ENCODE data around the gene DRAM1.

DRAM1 gene

GRCh38 chr12:101847325-101847724 lies 30.1 kb upstream of the DRAM1 start:
- H3K27me3 ChIP-seq, result no peaks in the 10 kb centered on the region
- no peak overlapping the region for H3K27ac ChIP-seq
- H3K4me3 ChIP-seq (ENCODE audit: low read depth in 1 of 2, low read length in 1 of 2), result no peak overlapping the region
- H3K4me1 ChIP-seq (ENCODE audit: control insufficient read depth in 1 of 2, insufficient read depth in 1 of 2, low read depth in 1 of 2, low read length in 1 of 2), result peaks cover 16 to 20% of the 10 kb centered on the region in 2 experiments
- no peaks in the 10 kb centered on the region for H3K36me3 ChIP-seq
- no peaks in the 10 kb centered on the region for H3K9me3 ChIP-seq
- TF ChIP-seq, protein P1, sequence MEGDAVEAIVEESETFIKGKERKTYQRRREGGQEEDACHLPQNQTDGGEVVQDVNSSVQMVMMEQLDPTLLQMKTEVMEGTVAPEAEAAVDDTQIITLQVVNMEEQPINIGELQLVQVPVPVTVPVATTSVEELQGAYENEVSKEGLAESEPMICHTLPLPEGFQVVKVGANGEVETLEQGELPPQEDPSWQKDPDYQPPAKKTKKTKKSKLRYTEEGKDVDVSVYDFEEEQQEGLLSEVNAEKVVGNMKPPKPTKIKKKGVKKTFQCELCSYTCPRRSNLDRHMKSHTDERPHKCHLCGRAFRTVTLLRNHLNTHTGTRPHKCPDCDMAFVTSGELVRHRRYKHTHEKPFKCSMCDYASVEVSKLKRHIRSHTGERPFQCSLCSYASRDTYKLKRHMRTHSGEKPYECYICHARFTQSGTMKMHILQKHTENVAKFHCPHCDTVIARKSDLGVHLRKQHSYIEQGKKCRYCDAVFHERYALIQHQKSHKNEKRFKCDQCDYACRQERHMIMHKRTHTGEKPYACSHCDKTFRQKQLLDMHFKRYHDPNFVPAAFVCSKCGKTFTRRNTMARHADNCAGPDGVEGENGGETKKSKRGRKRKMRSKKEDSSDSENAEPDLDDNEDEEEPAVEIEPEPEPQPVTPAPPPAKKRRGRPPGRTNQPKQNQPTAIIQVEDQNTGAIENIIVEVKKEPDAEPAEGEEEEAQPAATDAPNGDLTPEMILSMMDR (IDR thresholded peaks at IDR 0.05), result no peak

DNA sequence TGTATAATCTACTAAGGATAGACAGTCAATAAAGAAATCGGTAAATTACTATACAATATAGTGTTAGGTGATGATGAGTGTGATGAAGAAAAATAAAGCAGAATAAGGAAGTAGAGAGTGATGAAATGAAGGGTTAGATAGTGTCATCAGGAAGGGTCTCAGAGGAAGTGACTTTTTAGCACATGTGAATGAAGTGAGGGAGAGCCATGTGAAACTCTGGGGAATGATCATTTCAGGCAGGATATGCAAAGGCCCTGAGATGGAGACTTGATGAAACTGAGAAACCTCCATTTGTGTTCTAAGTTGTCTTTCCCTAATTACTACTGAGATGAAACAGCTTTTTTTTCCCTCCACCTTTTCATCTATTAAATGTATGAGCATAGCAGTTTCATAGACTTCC lies 27.2 kb upstream of the DRAM1 start:
- Histone ChIP-seq H3K27ac (peak overlapping the region; percentile 71), H3K36me3 (no peaks in the 10 kb centered on the region), H3K9me3 (no peaks in the 10 kb centered on the region), H3K4me1 (ENCODE audit: control insufficient read depth in 1 of 2, insufficient read depth in 1 of 2, low read depth in 1 of 2, low read length in 1 of 2) (peaks cover 28 to 32% of the 10 kb centered on the region in 2 experiments), H3K27me3 (no peaks in the 10 kb centered on the region), H3K4me3 (ENCODE audit: low read depth in 1 of 2, low read length in 1 of 2) (no peak overlapping the region)
- TF ChIP-seq, protein P1 (IDR thresholded peaks at IDR 0.05), result no peak

- peaks cover 56 to 60% of the 10 kb centered on the region in 2 experiments for H3K4me1 ChIP-seq (ENCODE audit: control insufficient read depth in 1 of 2, insufficient read depth in 1 of 2, low read depth in 1 of 2, low read length in 1 of 2)
- H3K27me3 ChIP-seq, result no peaks in the 10 kb centered on the region
- H3K27ac ChIP-seq, result no peak overlapping the region
- TF ChIP-seq, protein P1 (IDR thresholded peaks at IDR 0.05), result no peak
- no peaks in the 10 kb centered on the region for H3K9me3 ChIP-seq
- no peak overlapping the region for H3K4me3 ChIP-seq (ENCODE audit: low read depth in 1 of 2, low read length in 1 of 2)
- H3K36me3 ChIP-seq, result no peaks in the 10 kb centered on the region
Observed at GRCh38 chr12:101852998-101853397, 24.4 kb upstream of the DRAM1 start.

DNA sequence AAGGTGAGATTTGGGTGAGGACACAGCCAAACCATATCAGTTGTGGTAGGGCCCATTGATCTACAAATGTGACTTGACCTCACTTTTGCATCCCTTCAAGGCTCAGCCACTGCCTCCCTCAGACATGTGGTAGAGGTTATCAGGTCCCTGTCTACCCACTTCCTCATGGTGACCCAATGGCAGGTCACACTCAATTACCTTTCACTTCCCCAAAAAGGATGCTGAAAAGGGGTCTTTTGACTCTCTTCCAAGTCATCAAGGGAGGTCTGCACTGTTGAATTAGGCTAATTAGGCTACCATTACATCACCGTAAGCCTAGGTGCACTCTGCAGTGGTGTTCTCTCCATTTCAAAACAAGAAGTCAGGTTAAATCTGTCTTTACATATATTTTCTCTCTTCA lies 22.6 kb upstream of the DRAM1 start:
- Histone ChIP-seq H3K9me3 (no peaks in the 10 kb centered on the region), H3K4me1 (ENCODE audit: control insufficient read depth in 1 of 2, insufficient read depth in 1 of 2, low read depth in 1 of 2, low read length in 1 of 2) (peaks cover 57 to 61% of the 10 kb centered on the region in 2 experiments), H3K27ac (peak overlapping the region; percentile 81), H3K36me3 (no peaks in the 10 kb centered on the region), H3K27me3 (no peaks in the 10 kb centered on the region), H3K4me3 (ENCODE audit: low read depth in 1 of 2, low read length in 1 of 2) (no peak overlapping the region)
- TF ChIP-seq, protein P1 (IDR thresholded peaks at IDR 0.05), result no peak

- no peak overlapping the region for H3K4me3 ChIP-seq (ENCODE audit: low read depth in 1 of 2, low read length in 1 of 2)
- H3K27ac ChIP-seq, result peak overlapping the region; percentile 81
- TF ChIP-seq, protein P1 (IDR thresholded peaks at IDR 0.05), result no peak
- H3K36me3 ChIP-seq, result no peaks in the 10 kb centered on the region
- H3K9me3 ChIP-seq, result no peaks in the 10 kb centered on the region
- peaks cover 50 to 55% of the 10 kb centered on the region in 2 experiments for H3K4me1 ChIP-seq (ENCODE audit: control insufficient read depth in 1 of 2, insufficient read depth in 1 of 2, low read depth in 1 of 2, low read length in 1 of 2)
- H3K27me3 ChIP-seq, result no peaks in the 10 kb centered on the region
Observed at GRCh38 chr12:101855364-101855884, 22.0 kb upstream of the DRAM1 start.

All from neutrophil (primary cell).